Posterior vena cava (tissue), 2 donors: ENCODE data around the gene GAB2. TPM values are rescaled to one million over a fixed set of nuclear protein-coding genes. Genes with fewer than 3 reads are reported as not detected.
"Not testable (repeated sequence)": the region's sequence is repeated elsewhere in the genome, so short reads cannot be mapped to it uniquely, and the experiment has no call there.

Experiments used
- DNase-seq: peaks from one replicate; pipeline ENCODE4 v3.0.0-alpha.2; 2020; ENCODE audit warnings: low spot score
- intact Hi-C, 2 donors: fragments of 100-400 bp; cut with DNase I; formaldehyde crosslinking; loops; one replicate each; pipeline versions ENCODE4 v1.14.1 to v1.14.2; 2022 to 2023
- total RNA-seq, 2 donors: library from RNA; stranded (reverse); fragmentation: NEBNext Ultra II Directional; extraction: Animal tissue kit (Norgen Biotek cat#: 25700); gene quantifications; one replicate each; pipeline ENCODE4 v1.2.1, GENCODE V29; 2021
- donor health status: DM: yes; HTN: yes; CAD: no.
- donor health status: DM: yes; HTN: yes; CAD: no.

The GAB2 gene
- total RNA-seq, 2 donors from 2014 or later = 45.1 to 89.7 TPM

GRCh38 chr11:78274739-78275138 is 142.9 kb downstream of the GAB2 start:
- intact Hi-C loops = no loop called here
- DNase-seq = no peak

- intact Hi-C loops, DNase-seq: not testable (repeated sequence)
Observed at GRCh38 chr11:78272625-78273269, 144.9 kb downstream of the GAB2 start.

GRCh38 chr11:78271801-78272200 is 145.8 kb downstream of the GAB2 start:
- DNase-seq, intact Hi-C loops: not testable (repeated sequence)

GRCh38 chr11:78270971-78271370 is 146.6 kb downstream of the GAB2 start:
- no peak for DNase-seq
- intact Hi-C loops = no loop called here

- intact Hi-C loops = no loop called here
- DNase-seq = no peak
Observed at GRCh38 chr11:78269806-78270205, 147.8 kb downstream of the GAB2 start.

- intact Hi-C loops = no loop called here
- DNase-seq = peak; percentile 89
Observed at GRCh38 chr11:78268591-78269410, 148.8 kb downstream of the GAB2 start.

- intact Hi-C loops = no loop called here
Observed at GRCh38 chr11:78266451-78266850, 151.2 kb downstream of the GAB2 start.

GRCh38 chr11:78265326-78265725 is 152.3 kb downstream of the GAB2 start:
- intact Hi-C loops = no loop called here
- DNase-seq = no peak

More at GRCh38 chr11:78266451-78266850, 151.2 kb downstream of the GAB2 start:
- DNase-seq = no peak

GRCh38 chr11:78262691-78263090 is 154.9 kb downstream of the GAB2 start:
- intact Hi-C loops = no loop called here
- DNase-seq = no peak

- intact Hi-C loops = no loop called here
- no peak for DNase-seq
Observed at GRCh38 chr11:78262238-78262637, 155.4 kb downstream of the GAB2 start.

GRCh38 chr11:78261828-78262227 is 155.8 kb downstream of the GAB2 start:
- DNase-seq = no peak
- intact Hi-C loops = no loop called here

GRCh38 chr11:78261367-78261766 is 156.3 kb downstream of the GAB2 start:
- DNase-seq = no peak
- intact Hi-C loops = no loop called here

GRCh38 chr11:78259777-78260487 is 157.7 kb downstream of the GAB2 start:
- no peak for DNase-seq
- intact Hi-C loops = loop anchor here in 1 of 2 donors (10.0 kb wide), 1 partner anchor 55 kb away; no protein-coding TSS in a partner anchor

GRCh38 chr11:78257654-78258053 is 160.0 kb downstream of the GAB2 start:
- DNase-seq = no peak
- intact Hi-C loops = loop anchor here in 1 of 2 donors (10.0 kb wide), 1 partner anchor 57 kb away; no protein-coding TSS in a partner anchor

GRCh38 chr11:78256962-78257361 is 160.7 kb downstream of the GAB2 start:
- DNase-seq = peak; percentile 96
- intact Hi-C loops = loop anchor here in 1 of 2 donors (10.0 kb wide), 1 partner anchor 58 kb away; no protein-coding TSS in a partner anchor

GRCh38 chr11:78255919-78256318 is 161.7 kb downstream of the GAB2 start:
- DNase-seq = no peak
- intact Hi-C loops = loop anchor here in 1 of 2 donors (10.0 kb wide), 1 partner anchor 59 kb away; no protein-coding TSS in a partner anchor

- no peak for DNase-seq
- intact Hi-C loops = loop anchor here in 1 of 2 donors (10.0 kb wide), 1 partner anchor 61 kb away; no protein-coding TSS in a partner anchor
Observed at GRCh38 chr11:78254268-78254667, 163.4 kb downstream of the GAB2 start.

GRCh38 chr11:78253797-78254196 is 163.8 kb downstream of the GAB2 start:
- intact Hi-C loops = loop anchor here in 1 of 2 donors (10.0 kb wide), 1 partner anchor 61 kb away; no protein-coding TSS in a partner anchor
- DNase-seq = no peak

GRCh38 chr11:78251083-78251775 is 166.4 kb downstream of the GAB2 start:
- intact Hi-C loops = loop anchor here in 1 of 2 donors (10.0 kb wide), 1 partner anchor 64 kb away; no protein-coding TSS in a partner anchor
- DNase-seq = no peak
